ENCODE data around the gene CTSL. TPM values are rescaled to one million over a fixed set of nuclear protein-coding genes. Genes with fewer than 3 reads are reported as not detected.
A peak's percentile ranks its signal among the peaks of the same experiment; 100 is the strongest.

The CTSL gene
- total and polyA plus RNA-seq, 2 of the 13 experiments (the other 11 are each of a cell fraction or from before 2014, with no cell fraction given), result 78.1 to 113 TPM

DNA sequence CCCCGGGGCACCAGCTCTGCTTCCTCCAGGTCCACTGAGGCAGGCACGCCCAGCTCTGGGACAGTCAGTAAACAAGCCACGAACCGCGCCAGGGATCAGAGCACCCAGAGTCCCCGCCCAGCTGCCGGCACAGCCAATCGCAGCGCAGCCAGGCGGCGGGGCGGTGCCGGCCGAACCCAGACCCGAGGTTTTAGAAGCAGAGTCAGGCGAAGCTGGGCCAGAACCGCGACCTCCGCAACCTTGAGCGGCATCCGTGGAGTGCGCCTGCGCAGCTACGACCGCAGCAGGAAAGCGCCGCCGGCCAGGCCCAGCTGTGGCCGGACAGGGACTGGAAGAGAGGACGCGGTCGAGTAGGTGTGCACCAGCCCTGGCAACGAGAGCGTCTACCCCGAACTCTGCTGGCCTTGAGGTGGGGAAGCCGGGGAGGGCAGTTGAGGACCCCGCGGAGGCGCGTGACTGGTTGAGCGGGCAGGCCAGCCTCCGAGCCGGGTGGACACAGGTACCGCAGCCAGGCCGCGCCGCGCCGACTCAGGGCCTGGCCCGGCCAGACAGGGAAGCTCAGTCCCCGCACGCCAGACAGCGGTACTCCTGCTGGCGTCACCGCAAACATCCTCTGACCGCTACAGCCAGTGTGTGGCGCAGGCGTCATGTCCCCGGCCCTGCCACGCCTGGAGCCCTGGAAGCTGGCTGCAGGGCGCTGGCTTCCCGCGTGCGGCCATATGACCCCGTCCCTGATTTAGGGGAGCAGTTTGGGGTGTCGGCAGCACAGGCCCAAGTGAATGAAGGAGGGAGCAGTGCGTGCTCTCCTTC lies at the start of gene CTSL (continued):
- 0 out of 2 replicates have a peak, but pooled peaks have one; percentile 69 for TF ChIP-seq ZNF577 (CRISPR knock-in tag; IDR thresholded peaks at IDR 0.05; ENCODE audit: borderline replicate concordance, low read depth)
- TF ChIP-seq ZNF552 (CRISPR knock-in tag; IDR thresholded peaks at IDR 0.05; ENCODE audit: borderline replicate concordance), result peak; percentile 92
- no peak; the same call in 1 of the 2 replicates for TF ChIP-seq ZNF264 (CRISPR knock-in tag; IDR thresholded peaks at IDR 0.05)
- TF ChIP-seq, protein P1, sequence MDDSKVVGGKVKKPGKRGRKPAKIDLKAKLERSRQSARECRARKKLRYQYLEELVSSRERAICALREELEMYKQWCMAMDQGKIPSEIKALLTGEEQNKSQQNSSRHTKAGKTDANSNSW (CRISPR knock-in tag; IDR thresholded peaks at IDR 0.05; ENCODE audit: borderline replicate concordance), result peak; percentile 75; the same call in 1 of the 2 replicates
- no peak for TF ChIP-seq SRY (CRISPR knock-in tag; IDR thresholded peaks at IDR 0.05)
- TF ChIP-seq, protein P2, sequence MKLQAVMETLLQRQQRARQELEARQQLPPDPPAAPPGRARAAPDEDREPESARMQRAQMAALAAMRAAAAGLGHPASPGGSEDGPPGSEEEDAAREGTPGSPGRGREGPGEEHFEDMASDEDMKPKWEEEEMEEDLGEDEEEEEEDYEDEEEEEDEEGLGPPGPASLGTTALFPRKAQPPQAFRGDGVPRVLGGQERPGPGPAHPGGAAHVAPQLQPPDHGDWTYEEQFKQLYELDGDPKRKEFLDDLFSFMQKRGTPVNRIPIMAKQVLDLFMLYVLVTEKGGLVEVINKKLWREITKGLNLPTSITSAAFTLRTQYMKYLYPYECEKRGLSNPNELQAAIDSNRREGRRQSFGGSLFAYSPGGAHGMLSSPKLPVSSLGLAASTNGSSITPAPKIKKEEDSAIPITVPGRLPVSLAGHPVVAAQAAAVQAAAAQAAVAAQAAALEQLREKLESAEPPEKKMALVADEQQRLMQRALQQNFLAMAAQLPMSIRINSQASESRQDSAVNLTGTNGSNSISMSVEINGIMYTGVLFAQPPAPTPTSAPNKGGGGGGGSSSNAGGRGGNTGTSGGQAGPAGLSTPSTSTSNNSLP (IDR thresholded peaks at IDR 0.05; ENCODE audit: low read depth, low read length), result no peak
- no peak for TF ChIP-seq ZNF720 (CRISPR knock-in tag; IDR thresholded peaks at IDR 0.05)
- peak; percentile 70; the same call in 1 of the 2 replicates for TF ChIP-seq ZNF160 (CRISPR knock-in tag; IDR thresholded peaks at IDR 0.05)
- TF ChIP-seq ZFYVE20 (CRISPR knock-in tag; IDR thresholded peaks at IDR 0.05; ENCODE audit: borderline replicate concordance, low read depth), result no peak; the same call in 1 of the 2 replicates
- no peak; the same call in 1 of the 2 replicates for TF ChIP-seq ZBTB42 (CRISPR knock-in tag; IDR thresholded peaks at IDR 0.05)
- no peak for TF ChIP-seq ZNF33A (CRISPR knock-in tag; IDR thresholded peaks at IDR 0.05; ENCODE audit: borderline replicate concordance)
- 0 out of 2 replicates have a peak, but pooled peaks have one; percentile 17 for TF ChIP-seq NFKBIZ (CRISPR knock-in tag; IDR thresholded peaks at IDR 0.05)
- no peak for TF ChIP-seq ZNF841 (CRISPR knock-in tag; IDR thresholded peaks at IDR 0.05; ENCODE audit: borderline replicate concordance)
- no peak for TF ChIP-seq ASH2L (IDR thresholded peaks at IDR 0.05; ENCODE audit: insufficient read length, low read depth, low read length)
- no peak for TF ChIP-seq KAT2B (IDR thresholded peaks at IDR 0.05; ENCODE audit: borderline replicate concordance, low read depth, low read length)
- TF ChIP-seq CEBPG (CRISPR knock-in tag; IDR thresholded peaks at IDR 0.05), result no peak
- peak; percentile 65 for TF ChIP-seq STAG1 (CRISPR knock-in tag; IDR thresholded peaks at IDR 0.05)
- peak; percentile 54; the same call in 1 of the 2 replicates for TF ChIP-seq MTA1 (CRISPR knock-in tag; IDR thresholded peaks at IDR 0.05; ENCODE audit: borderline replicate concordance)
- TF ChIP-seq ZNF597 (CRISPR knock-in tag; IDR thresholded peaks at IDR 0.05), result no peak
- TF ChIP-seq ZBTB7A (CRISPR knock-in tag; IDR thresholded peaks at IDR 0.05), result no peak
- TF ChIP-seq ATF4 (CRISPR knock-in tag; IDR thresholded peaks at IDR 0.05), result no peak
- TF ChIP-seq SP1 (IDR thresholded peaks at IDR 0.05), result no peak
- peak; percentile 41 for TF ChIP-seq SP1 (CRISPR knock-in tag; IDR thresholded peaks at IDR 0.05)
- 0 out of 2 replicates have a peak, but pooled peaks have one; percentile 40 for TF ChIP-seq CENPT (CRISPR knock-in tag; IDR thresholded peaks at IDR 0.05; ENCODE audit: low read depth)
- TF ChIP-seq PAWR (CRISPR knock-in tag; IDR thresholded peaks at IDR 0.05; ENCODE audit: borderline replicate concordance), result peak; percentile 84; the same call in 1 of the 2 replicates
- no peak for TF ChIP-seq ZNF20 (CRISPR knock-in tag; IDR thresholded peaks at IDR 0.05)
- no peak for TF ChIP-seq ATM (IDR thresholded peaks at IDR 0.05; ENCODE audit: borderline replicate concordance)
